IPS-18c (cell line): ENCODE measurements around the gene PRDM7.
A peak's percentile ranks its signal among the peaks of the same experiment; 100 is the strongest.
"Not testable (repeated sequence)": the region's sequence is repeated elsewhere in the genome, so short reads cannot be mapped to it uniquely, and the experiment has no call there.

Source experiments
- H3K4me3 ChIP-seq: 2 replicates; pipeline ENCODE4 v1.7.0; 2013; ENCODE audit warnings: low read depth, mild to moderate bottlenecking, low read length, moderate library complexity; ENCODE audit not compliant: insufficient read depth
- H3K9me3 ChIP-seq: one replicate; pipeline ENCODE4 v1.6.1; 2013; ENCODE audit warnings: mild to moderate bottlenecking, low read length, moderate library complexity; ENCODE audit not compliant: control insufficient read depth, insufficient read depth

Gene PRDM7

DNA sequence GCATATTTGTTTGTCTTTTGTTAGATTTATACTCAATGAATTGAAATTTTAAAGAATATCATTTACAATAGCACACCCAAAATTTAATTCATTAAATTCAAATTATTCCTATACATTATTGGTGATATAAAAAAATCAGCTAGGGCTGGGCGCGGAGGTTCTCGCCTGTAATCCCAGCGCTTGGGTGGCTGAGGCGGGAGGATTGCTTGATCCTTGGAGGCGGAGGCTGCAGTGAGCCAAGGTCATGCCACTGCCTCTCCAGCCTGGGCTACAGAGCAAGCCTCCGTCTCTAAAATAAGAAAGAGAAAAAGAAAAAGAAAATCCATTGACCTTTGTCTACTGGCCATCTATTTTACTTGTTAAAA is 4.5 kb upstream of the PRDM7 start:
- Histone ChIP-seq H3K9me3 (no peaks in the 10 kb centered on the region), H3K4me3 (no peak overlapping the region)

- no peak overlapping the region for H3K4me3 ChIP-seq
- H3K9me3 ChIP-seq = no peaks in the 10 kb centered on the region
Observed at GRCh38 chr16:90078579-90078895, 1.4 kb upstream of the PRDM7 start.

DNA sequence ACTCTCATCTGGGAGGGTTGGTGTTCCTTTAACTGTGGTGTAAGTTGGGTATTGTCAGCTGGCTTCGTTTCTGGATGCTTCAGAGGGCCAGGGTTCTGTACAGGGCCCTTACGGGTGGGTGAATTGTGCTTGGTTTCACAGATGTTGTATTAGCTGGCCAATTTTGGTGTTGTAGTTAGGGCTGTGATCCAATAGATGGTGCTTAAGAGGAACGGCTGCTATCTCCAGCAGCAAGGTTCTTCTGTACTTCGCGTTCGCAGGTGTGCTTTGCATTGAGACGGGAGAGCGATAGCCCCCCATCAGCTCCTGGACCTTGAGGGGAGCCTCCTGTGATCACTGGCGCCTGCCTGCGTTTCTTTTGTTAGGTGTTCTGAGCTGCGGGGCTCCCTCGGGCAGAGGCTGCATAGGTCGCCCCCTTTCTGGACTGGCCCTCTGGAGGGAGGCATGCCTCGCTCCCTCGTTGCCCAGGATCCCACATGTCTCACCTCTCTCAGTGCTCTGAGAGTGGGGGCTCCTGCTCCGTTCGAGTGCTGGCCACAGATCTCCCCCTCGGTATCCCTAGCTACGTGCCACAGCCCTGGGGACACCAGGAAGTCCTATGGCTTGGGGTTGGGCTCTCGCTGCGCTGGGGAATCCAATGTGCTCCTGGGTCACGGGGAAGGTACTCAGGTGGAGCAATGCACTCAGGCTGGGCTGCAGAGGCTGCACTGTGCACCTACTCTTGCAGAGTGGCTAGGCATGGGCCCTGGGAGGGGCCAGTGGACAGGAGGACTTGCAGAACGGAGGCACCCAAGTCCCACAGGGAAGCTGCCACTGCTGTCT is 837 bp upstream of the PRDM7 start:
- Histone ChIP-seq H3K4me3 (peak overlapping the region; percentile 47; the same call in 1 of the 2 replicates), H3K9me3 (no peaks in the 10 kb centered on the region)

DNA sequence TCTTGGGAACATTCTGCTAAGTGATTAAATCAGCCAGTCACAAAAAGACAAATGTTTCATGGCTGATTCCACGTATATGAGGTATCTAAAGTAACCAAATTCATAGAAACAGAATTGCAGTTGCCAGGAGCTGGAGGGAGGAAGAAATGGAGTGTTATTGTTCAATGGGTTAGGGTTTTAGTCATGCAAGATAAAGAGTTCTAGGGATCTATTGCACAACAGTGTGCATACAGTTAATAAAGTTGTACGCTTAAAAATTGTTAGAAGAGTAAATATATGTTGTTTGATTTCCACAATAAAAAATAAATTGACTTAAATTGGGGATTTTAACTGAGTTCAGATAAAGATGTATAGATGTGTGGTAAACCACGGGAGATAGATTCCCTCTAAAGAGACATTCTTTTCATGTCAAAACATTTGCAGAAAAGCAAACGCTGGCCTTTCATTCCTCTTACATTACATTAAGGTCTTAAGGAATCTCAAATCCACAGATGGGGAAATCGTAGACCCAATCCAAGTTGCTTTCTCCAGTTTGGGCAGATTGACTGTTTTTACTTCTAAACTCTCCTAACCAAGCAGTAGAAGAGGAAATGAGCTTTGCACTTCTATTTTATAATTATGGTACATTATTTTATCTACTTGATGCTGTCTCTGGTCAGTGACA is 4.6 kb downstream of the PRDM7 start:
- Histone ChIP-seq H3K4me3 (no peak overlapping the region), H3K9me3 (no peaks in the 10 kb centered on the region)

DNA sequence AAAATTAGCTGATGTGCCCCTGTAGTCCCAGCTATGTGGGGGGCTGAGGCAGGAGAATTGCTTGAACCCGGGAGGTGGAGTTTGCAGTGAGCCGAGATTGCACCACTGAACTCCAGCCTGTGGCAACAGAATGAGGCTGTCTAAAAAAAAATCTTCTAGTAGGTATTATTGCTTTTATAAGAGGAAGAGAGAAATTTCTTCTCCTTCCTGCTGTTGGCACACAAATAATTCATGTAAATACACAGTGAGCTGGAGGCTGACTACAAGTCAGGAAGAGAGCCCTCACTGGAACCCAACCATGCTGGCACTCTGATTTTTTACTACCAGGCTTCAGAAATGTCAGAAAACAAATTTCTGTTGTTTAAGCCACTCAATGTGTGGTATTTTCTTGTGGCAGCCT is 6.7 kb downstream of the PRDM7 start:
- no peaks in the 10 kb centered on the region for H3K9me3 ChIP-seq
- no peak overlapping the region for H3K4me3 ChIP-seq

GRCh38 chr16:90061437-90061836 is 15.7 kb downstream of the PRDM7 start:
- no peaks in the 10 kb centered on the region for H3K9me3 ChIP-seq
- H3K4me3 ChIP-seq = no peak overlapping the region

GRCh38 chr16:90057738-90058173 is 19.4 kb downstream of the PRDM7 start:
- peaks cover 9% of the 10 kb centered on the region for H3K9me3 ChIP-seq
- no peak overlapping the region for H3K4me3 ChIP-seq

DNA sequence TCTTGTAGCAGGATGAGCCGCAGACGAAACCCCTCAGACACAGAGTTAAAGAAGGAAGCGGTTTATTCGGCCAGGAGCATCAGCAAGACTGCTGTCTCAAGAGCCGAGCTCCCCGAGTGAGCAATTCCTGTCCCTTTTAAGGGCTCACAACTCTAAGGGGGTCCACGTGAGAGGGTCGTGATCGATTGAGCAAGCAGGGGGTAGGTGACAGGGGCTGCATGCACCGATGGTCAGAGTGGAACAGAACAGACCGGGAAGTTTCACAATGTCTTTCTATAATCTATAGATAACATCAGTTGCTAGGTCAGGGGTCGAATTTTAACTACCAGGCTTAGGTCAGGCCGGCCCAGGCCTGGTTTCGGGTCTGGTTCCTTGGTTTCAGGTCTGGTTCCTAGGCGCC is 20.6 kb downstream of the PRDM7 start:
- not testable (repeated sequence) for H3K9me3 ChIP-seq, H3K4me3 ChIP-seq

DNA sequence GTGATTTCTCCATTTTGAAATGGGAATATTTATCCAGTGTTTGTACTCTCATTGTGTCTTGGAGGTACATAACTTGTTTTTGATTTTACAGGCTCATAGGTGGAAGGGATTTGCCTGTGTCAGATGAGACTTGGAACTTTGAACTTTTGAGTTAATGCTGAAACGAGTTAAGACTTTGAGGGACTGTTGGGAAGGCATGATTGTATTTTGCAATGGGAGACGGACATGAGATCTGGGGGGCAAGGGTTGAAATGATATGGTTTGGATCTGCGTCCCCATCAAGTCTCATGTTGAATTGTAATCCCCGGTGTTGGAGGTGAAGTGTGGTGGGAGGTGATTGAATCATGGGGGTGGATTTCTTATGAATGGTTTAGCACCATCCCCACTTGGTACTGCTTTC is 21.8 kb downstream of the PRDM7 start:
- Histone ChIP-seq H3K9me3 (peaks cover 9% of the 10 kb centered on the region), H3K4me3 (no peak overlapping the region)

DNA sequence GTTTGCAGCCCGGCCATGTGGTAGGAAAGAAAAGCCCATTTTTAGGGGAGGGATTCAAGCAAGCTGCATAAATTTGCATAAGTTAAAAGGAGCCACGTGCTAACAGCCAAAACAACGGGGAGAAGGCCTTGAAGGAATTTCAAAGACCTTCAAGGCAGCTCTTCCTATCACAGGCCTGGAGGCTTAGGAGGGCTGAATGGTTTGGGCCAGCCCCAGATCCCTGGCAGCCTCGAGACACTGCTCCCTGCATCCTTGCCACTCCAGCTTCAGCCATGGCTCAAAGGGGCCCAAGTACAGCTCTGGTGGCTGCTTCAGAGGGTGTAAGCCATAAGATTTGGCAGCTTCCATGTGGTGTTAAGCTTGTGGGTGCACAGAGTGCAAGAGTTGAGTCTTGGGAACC is 22.6 kb downstream of the PRDM7 start:
- Histone ChIP-seq H3K9me3 (peaks cover 9% of the 10 kb centered on the region), H3K4me3 (no peak overlapping the region)

- no peak overlapping the region for H3K4me3 ChIP-seq
- H3K9me3 ChIP-seq = peaks cover 9% of the 10 kb centered on the region
Observed at GRCh38 chr16:90053902-90054500, 23.1 kb downstream of the PRDM7 start.

DNA sequence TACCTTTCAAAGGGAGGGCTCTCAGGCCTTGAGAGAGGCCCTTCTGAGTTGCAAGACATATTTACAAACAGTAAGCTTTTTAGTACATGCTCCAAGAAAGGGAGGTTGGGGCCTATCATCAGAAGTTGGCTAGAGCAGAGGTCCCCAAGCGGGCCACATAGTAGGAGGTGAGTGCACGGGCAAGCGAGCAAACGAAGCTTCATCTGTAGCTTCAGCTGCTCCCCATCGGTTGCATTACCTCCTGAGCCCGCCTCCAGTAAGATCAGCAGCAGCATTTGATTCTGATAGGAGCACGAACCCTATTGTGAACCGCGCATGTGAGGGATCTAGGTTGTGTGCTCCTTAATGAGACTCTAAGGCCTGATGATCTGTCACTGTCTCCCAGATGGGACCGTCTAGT is 26.2 kb downstream of the PRDM7 start:
- H3K9me3 ChIP-seq = peaks cover 9% of the 10 kb centered on the region
- H3K4me3 ChIP-seq = no peak overlapping the region

GRCh38 chr16:90048737-90049330 is 28.3 kb downstream of the PRDM7 start:
- no peak overlapping the region for H3K4me3 ChIP-seq
- H3K9me3 ChIP-seq = no peaks in the 10 kb centered on the region

GRCh38 chr16:90048347-90048722 is 28.8 kb downstream of the PRDM7 start:
- Histone ChIP-seq H3K4me3 (no peak overlapping the region; the same call in 1 of the 2 replicates), H3K9me3 (no peaks in the 10 kb centered on the region)

- H3K4me3 ChIP-seq = peak overlapping the region; percentile 65; the same call in 1 of the 2 replicates
- H3K9me3 ChIP-seq = no peaks in the 10 kb centered on the region
Observed at GRCh38 chr16:90047714-90048346, 29.3 kb downstream of the PRDM7 start.

- peak overlapping the region; percentile 65 for H3K4me3 ChIP-seq
- no peaks in the 10 kb centered on the region for H3K9me3 ChIP-seq
Observed at GRCh38 chr16:90046971-90047713, 30.0 kb downstream of the PRDM7 start.
